CD14-positive monocyte (primary cell): Measurements from ENCODE around the gene FSD2. TPM values are rescaled to one million over a fixed set of nuclear protein-coding genes. Genes with fewer than 3 reads are reported as not detected.
A peak's percentile ranks its signal among the peaks of the same experiment; 100 is the strongest.

Experiments used
- DNase-seq, 3 donors: peaks; one replicate each; pipeline ENCODE4 v3.0.0-alpha.2; 2011 to 2022
- H2AFZ ChIP-seq: 2 replicates; pipeline ENCODE4 v1.6.0; 2012; ENCODE audit warnings: mild to moderate bottlenecking, low read depth, low read length, inconsistent platforms; ENCODE audit not compliant: insufficient read depth, poor library complexity, severe bottlenecking
- H3K27ac ChIP-seq, 2 donors: 1 replicate in 1 of 2; 2 replicates in 1 of 2; pipeline ENCODE4 v1.5.1; 2012 to 2013; ENCODE audit warnings: low read length in 2 of 2, control low read depth in 1 of 2, inconsistent platforms in 1 of 2, low read depth in 1 of 2, mild to moderate bottlenecking in 1 of 2
- H3K27me3 ChIP-seq, 2 donors: one replicate each; pipeline versions ENCODE4 v1.6.0 to v1.6.1; 2011 to 2013; ENCODE audit warnings: low read length in 2 of 2; ENCODE audit not compliant: control insufficient read depth in 2 of 2, insufficient read depth in 2 of 2
- H3K36me3 ChIP-seq, 2 donors: replicated peaks in 1 of 2; 1 replicate in 1 of 2; 2 replicates in 1 of 2; pipeline versions ENCODE4 v1.5.1 to v1.6.1; 2012 to 2013; ENCODE audit warnings: low read length in 2 of 2, control low read depth in 1 of 2, inconsistent platforms in 1 of 2, mild to moderate bottlenecking in 1 of 2; ENCODE audit not compliant: insufficient read depth in 2 of 2, control insufficient read depth in 1 of 2
- H3K4me1 ChIP-seq, 2 donors: 1 replicate in 1 of 2; 2 replicates in 1 of 2; pipeline versions ENCODE4 v1.5.1 to v1.6.1; 2012 to 2013; ENCODE audit warnings: low read length in 2 of 2, control low read depth in 1 of 2, inconsistent platforms in 1 of 2, mild to moderate bottlenecking in 1 of 2, moderate library complexity in 1 of 2; ENCODE audit not compliant: insufficient read depth in 2 of 2, control insufficient read depth in 1 of 2
- H3K4me2 ChIP-seq: replicated peaks from 2 replicates; pipeline ENCODE3; 2012; ENCODE audit warnings: low read length, moderate library complexity, mild to moderate bottlenecking; ENCODE audit not compliant: poor library complexity, severe bottlenecking; ENCODE audit errors: extremely low read depth
- H3K4me3 ChIP-seq, 3 experiments: fragments of 200-600 bp in 1 of 3; sonication (generic) in 1 of 3; replicated peaks in 1 of 3; 1 replicate in 2 of 3; 2 replicates in 1 of 3; pipeline ENCODE4 v1.5.1; 2011 to 2013; ENCODE audit warnings: low read length in 3 of 3, mild to moderate bottlenecking in 3 of 3, control low read depth in 2 of 3, low read depth in 2 of 3, inconsistent platforms in 1 of 3, moderate library complexity in 1 of 3
- H3K79me2 ChIP-seq: 2 replicates; pipeline ENCODE4 v1.6.0; 2012; ENCODE audit warnings: mild to moderate bottlenecking, control low read depth, inconsistent platforms, low read length, moderate library complexity; ENCODE audit not compliant: insufficient read depth
- H3K9ac ChIP-seq: 2 replicates; pipeline ENCODE4 v1.6.0; 2017; ENCODE audit warnings: low read length, mild to moderate bottlenecking; ENCODE audit not compliant: insufficient read depth, poor library complexity, severe bottlenecking
- H3K9me3 ChIP-seq, 2 donors: replicated peaks in 1 of 2; 1 replicate in 1 of 2; 2 replicates in 1 of 2; pipeline versions ENCODE4 v1.5.1 to v1.6.1; 2012 to 2013; ENCODE audit warnings: low read length in 2 of 2, control low read depth in 1 of 2; ENCODE audit not compliant: control insufficient read depth in 1 of 2, insufficient read depth in 1 of 2
- H4K20me1 ChIP-seq: 2 replicates; pipeline ENCODE4 v1.6.0; 2012; ENCODE audit warnings: mild to moderate bottlenecking, low read length, control low read depth, moderate library complexity; ENCODE audit not compliant: insufficient read depth
- H3K27ac Mint-ChIP-seq, 7 donors: one replicate each; pipeline ENCODE4 v1.8.0; 2020; ENCODE audit warnings: mild to moderate bottlenecking in 7 of 7, mixed read lengths in 7 of 7, moderate library complexity in 6 of 7, inconsistent platforms in 2 of 7
- H3K27me3 Mint-ChIP-seq, 3 donors: one replicate each; pipeline ENCODE4 v1.8.0; 2021 to 2022; ENCODE audit warnings: low read depth in 3 of 3, mild to moderate bottlenecking in 3 of 3, mixed read lengths in 3 of 3, moderate library complexity in 3 of 3, inconsistent platforms in 1 of 3
- H3K36me3 Mint-ChIP-seq, 2 donors: one replicate each; pipeline ENCODE4 v1.8.0; 2020; ENCODE audit warnings: mixed read lengths in 2 of 2, inconsistent platforms in 1 of 2, mild to moderate bottlenecking in 1 of 2
- H3K4me1 Mint-ChIP-seq: one replicate; pipeline ENCODE4 v1.8.0; 2020; ENCODE audit warnings: mild to moderate bottlenecking, mixed read lengths
- H3K4me3 Mint-ChIP-seq, 2 donors: one replicate each; pipeline ENCODE4 v1.8.0; 2020; ENCODE audit warnings: mild to moderate bottlenecking in 2 of 2, mixed read lengths in 2 of 2, moderate library complexity in 1 of 2
- H3K9me3 Mint-ChIP-seq, 7 donors: one replicate each; pipeline ENCODE4 v1.8.0; 2020 to 2022; ENCODE audit warnings: mixed read lengths in 7 of 7, mild to moderate bottlenecking in 6 of 7, moderate library complexity in 6 of 7, inconsistent platforms in 2 of 7
- CTCF ChIP-seq: fragments of 200-600 bp; IDR thresholded peaks from one replicate; pipeline ENCODE4 v1.8.0; 2022; ENCODE audit warnings: antibody characterized with exemption, mild to moderate bottlenecking
- WGBS: methylation state at CpG from one replicate; pipeline ENCODE4 v1.1.5; 2013; ENCODE audit warnings: missing lambda C conversion rate; ENCODE audit not compliant: insufficient coverage; 5-methylcytosine and 5-hydroxymethylcytosine counted together
- intact Hi-C, 2 donors: fragments of 100-400 bp; cut with micrococcal nuclease; formaldehyde crosslinking; loops; one replicate each; pipeline versions ENCODE4 v1.15.0 to v1.15.1; 2023
- polyA plus RNA-seq, 3 donors: library from polyadenylated mRNA; depleted of rRNA in 1 of 3; unstranded in 2 of 3; stranded (reverse) in 1 of 3; fragments of 300-500 nt in 2 of 3; fragments of >200 nt in 1 of 3; fragmentation: Illumina TruSeq in 2 of 3; gene quantifications; 1 replicate in 2 of 3; 2 replicates in 1 of 3; pipeline ENCODE4 v1.2.3, GENCODE V29; 2012 to 2021

The FSD2 gene
- polyA plus RNA-seq, 3 donors, result 0.09 TPM; not detected in 2

DNA sequence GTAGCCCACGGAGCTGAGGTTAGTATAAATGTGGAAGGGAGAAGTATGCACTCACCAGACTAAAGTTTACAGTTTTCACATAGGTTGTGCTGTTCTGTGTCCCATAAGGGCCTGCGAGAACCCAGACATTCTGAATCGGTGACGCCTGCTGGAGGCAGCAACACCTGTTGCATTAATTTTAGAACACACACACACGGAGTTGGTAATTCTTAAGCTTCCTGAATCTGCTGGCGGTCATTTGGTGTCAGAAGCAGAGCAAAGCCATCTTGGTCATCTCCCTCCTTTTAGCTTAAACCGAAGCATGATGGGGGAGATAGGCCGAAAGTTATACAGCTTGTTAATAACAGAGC is 55.1 kb downstream of the FSD2 start:
- Mint-ChIP-seq H3K4me1 (peaks cover 31% of the 10 kb centered on the region), H3K4me3 (peak overlapping the region; percentile 99 to 100), H3K27me3 (peaks cover 0 to 2% (median 1%) of the 10 kb centered on the region in 3 donors), H3K9me3 (no peaks in the 10 kb centered on the region), H3K27ac (peak overlapping the region; percentile 93 to 98 (median 97)), H3K36me3 (peaks cover 32 to 34% of the 10 kb centered on the region in 2 donors)
- Histone ChIP-seq H3K9me3 (no peaks in the 10 kb centered on the region), H3K27ac (peak overlapping the region; percentile 46 to 87), H3K4me3 (peak overlapping the region; percentile 56 to 94 (median 89)), H4K20me1 (peaks cover 20% of the 10 kb centered on the region), H3K36me3 (peaks cover 21 to 36% of the 10 kb centered on the region in 2 donors), H3K9ac (peak overlapping the region; percentile 71), H3K27me3 (no peaks in the 10 kb centered on the region), H3K4me1 (peaks cover 24 to 28% of the 10 kb centered on the region in 2 donors), H3K4me2 (peak overlapping the region; percentile 95), H3K79me2 (peaks cover 42% of the 10 kb centered on the region), H2AFZ (peak overlapping the region; percentile 89)
- no peak for TF ChIP-seq CTCF
- WGBS, result 21% methylated on average over 2 of the region's 8 CpGs
- DNase-seq, result peak in 1 of 3 donors; percentile 11
- intact Hi-C loops, result loop anchor here in 1 of 2 donors (5.0 kb wide), 2 partner anchors 61 to 209 kb away; partner anchors contain the start of gene RPS17

GRCh38 chr15:82749951-82750830 is 55.7 kb downstream of the FSD2 start:
- Mint-ChIP-seq H3K4me3 (peak overlapping the region; percentile 99 to 100), H3K36me3 (peaks cover 27 to 28% of the 10 kb centered on the region in 2 donors), H3K4me1 (peaks cover 31% of the 10 kb centered on the region), H3K27me3 (peaks cover 0 to 2% (median 1%) of the 10 kb centered on the region in 3 donors), H3K9me3 (no peaks in the 10 kb centered on the region), H3K27ac (peak overlapping the region; percentile 93 to 98 (median 97))
- Histone ChIP-seq H3K36me3 (peaks cover 15 to 29% of the 10 kb centered on the region in 2 donors), H2AFZ (peak overlapping the region; percentile 89), H3K27ac (peak overlapping the region; percentile 46 to 87), H3K79me2 (peaks cover 42% of the 10 kb centered on the region), H3K27me3 (no peaks in the 10 kb centered on the region), H3K4me2 (peak overlapping the region; percentile 95), H3K9ac (peak overlapping the region; percentile 71), H3K4me3 (peak overlapping the region; percentile 56 to 94 (median 89)), H3K9me3 (no peaks in the 10 kb centered on the region), H3K4me1 (peaks cover 24 to 28% of the 10 kb centered on the region in 2 donors), H4K20me1 (peaks cover 20% of the 10 kb centered on the region)
- under 1% methylated on average over 36 of the region's 47 CpGs for WGBS
- no peak for TF ChIP-seq CTCF
- intact Hi-C loops, result loop anchor here in 1 of 2 donors (5.0 kb wide), 2 partner anchors 62 to 208 kb away; partner anchors contain the start of gene RPS17
- peak; percentile 72 to 84 (median 80) for DNase-seq
